Measurements from ENCODE around the gene FSHR.

The FSHR gene

DNA sequence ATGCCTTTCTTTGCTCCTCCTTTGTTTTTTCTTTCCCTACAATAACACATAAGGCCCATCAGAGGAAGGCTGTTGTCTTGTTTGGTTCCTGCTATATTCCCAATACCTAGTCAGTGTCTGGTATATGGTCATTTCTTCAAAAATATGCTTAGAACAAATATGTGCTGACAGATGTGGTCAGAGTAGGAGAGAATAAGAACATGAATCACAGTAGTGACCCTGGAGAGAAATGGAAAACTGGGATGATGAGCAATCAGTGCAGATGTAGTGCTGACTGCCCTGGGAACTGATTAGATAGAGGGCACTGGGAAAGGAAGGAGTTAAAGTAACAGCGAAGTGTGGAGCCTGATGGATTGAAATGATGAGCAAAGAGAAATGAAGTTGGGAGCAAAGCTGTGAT, 209.4 kb downstream of the FSHR start:
- CTCF ChIA-PET = interaction anchor here (2.2 kb wide), 1 partner anchor 1199 kb away, joined by 11 read pairs; no protein-coding TSS in a partner anchor
- no peak for DNase-seq
- Mint-ChIP-seq H3K27me3 (no peaks in the 10 kb centered on the region), H3K27ac (no peak overlapping the region), H3K36me3 (no peaks in the 10 kb centered on the region), H3K4me1 (no peaks in the 10 kb centered on the region), H3K9me3 (no peaks in the 10 kb centered on the region), H3K4me3 (no peak overlapping the region)

DNA sequence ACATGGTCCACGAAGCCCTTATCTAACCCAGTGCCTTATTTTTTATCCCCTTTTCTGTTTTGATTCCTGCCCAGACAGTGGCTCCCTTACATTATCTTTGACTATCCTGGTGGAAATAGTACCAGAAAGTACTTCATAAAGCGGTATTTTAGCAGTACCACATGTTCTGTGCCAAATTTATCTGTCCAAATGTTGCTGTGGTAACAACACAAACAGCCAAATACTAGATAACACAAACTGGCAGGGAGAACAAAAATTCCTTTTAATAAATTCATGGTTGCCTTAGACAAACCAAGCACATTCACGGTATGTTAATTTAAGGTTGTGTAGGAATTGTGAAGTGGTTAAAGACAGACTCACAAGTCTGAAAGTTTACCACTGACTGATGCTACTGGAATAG, 210.9 kb downstream of the FSHR start:
- CTCF ChIA-PET = interaction anchor here (0.6 kb wide), 1 partner anchor 1459 kb away, joined by 3 read pairs; no protein-coding TSS in a partner anchor

DNA sequence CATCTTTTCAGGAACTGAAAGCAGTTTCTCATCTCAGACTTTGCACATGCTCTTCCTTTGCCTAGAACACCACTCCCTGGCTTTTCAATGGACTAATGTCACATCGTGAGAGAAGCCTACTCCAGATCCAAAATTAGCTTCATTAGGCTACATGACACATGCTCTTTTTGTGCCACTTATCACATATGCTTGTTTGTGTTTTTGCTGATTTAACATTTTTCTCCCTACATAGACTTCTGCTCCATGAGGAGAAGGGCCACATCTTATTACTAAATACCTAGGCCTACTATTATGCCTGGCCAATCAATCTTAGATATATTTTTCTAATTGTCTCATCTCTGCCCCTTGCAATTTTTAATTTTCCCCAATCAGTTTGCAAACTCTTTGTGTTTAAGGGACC, 212.4 kb downstream of the FSHR start:
- no peak overlapping the region for H3K27ac Mint-ChIP-seq
- H3K27me3 Mint-ChIP-seq = no peaks in the 10 kb centered on the region
- no peaks in the 10 kb centered on the region for H3K36me3 Mint-ChIP-seq
- H3K9me3 Mint-ChIP-seq = no peaks in the 10 kb centered on the region
- H3K4me3 Mint-ChIP-seq = no peak overlapping the region
- no peak for DNase-seq
- CTCF ChIA-PET = no interaction called here
- no peaks in the 10 kb centered on the region for H3K4me1 Mint-ChIP-seq

More for the DNA sequence above, 210.9 kb downstream of the FSHR start:
- Mint-ChIP-seq H3K9me3 (no peaks in the 10 kb centered on the region), H3K36me3 (no peaks in the 10 kb centered on the region), H3K4me3 (no peak overlapping the region), H3K27me3 (no peaks in the 10 kb centered on the region), H3K4me1 (no peaks in the 10 kb centered on the region), H3K27ac (no peak overlapping the region)
- DNase-seq = no peak

DNA sequence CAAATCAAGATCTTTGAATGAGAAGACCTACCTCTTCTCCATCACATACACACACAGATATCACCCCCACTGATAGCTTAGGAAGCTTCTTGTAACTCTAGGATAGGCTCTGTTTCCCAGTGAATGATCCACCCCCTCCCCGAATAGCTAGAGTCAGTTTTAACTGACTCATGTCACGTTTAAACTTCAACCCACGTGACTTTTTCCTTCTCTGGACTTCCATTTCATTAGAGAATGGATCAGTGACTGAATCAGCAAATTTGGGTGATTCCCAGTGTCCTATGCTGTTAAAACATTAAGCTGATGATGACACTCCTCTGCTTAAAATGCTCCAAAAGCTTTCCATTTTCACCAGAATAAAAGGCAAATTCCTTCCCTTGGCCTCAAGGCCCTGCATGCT, 212.9 kb downstream of the FSHR start:
- Mint-ChIP-seq H3K4me3 (no peak overlapping the region), H3K27ac (no peak overlapping the region), H3K27me3 (no peaks in the 10 kb centered on the region), H3K9me3 (no peaks in the 10 kb centered on the region), H3K4me1 (no peaks in the 10 kb centered on the region), H3K36me3 (no peaks in the 10 kb centered on the region)
- CTCF ChIA-PET = no interaction called here
- no peak for DNase-seq

DNA sequence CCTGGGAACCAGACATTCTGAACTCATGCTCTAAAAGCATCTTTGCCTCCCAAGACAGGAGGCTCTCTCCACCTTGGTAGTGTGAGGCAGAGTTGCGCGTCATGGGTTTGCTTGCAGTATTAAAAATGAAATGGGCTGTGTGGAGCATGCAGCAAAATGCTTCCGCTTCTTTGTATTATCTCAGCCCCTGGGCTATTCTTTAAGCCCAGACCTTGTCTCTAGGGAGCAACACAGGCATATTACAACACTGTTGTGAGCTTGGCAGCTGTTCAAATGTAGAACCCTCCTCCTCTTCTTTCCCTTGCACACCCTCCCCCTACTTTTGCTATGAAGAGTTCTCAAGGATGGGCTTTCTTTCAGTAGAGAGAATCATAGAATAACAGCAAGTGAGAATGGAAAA, 213.7 kb downstream of the FSHR start:
- Mint-ChIP-seq H3K27me3 (no peaks in the 10 kb centered on the region), H3K9me3 (no peaks in the 10 kb centered on the region), H3K4me1 (no peaks in the 10 kb centered on the region), H3K27ac (no peak overlapping the region), H3K4me3 (no peak overlapping the region), H3K36me3 (no peaks in the 10 kb centered on the region)
- CTCF ChIA-PET = no interaction called here
- no peak for DNase-seq

DNA sequence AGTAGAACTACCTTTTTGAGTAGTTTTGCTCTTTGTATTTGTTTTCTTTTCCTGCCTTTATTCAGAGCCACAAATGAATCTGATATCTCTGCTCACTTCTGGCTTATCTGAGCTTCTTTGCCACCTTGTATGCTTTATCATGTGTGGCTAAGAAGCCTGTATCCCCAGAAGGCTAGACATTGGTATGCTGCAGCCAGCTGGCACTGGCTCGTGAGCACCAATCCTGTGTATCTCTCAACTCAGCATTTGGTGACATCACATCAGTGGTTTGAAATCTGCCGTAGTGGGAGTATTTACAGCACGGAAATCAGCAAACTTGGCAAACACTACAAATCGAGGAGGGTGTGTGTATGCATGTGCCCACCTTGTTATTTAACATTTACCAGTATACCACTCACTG, 215.1 kb downstream of the FSHR start:
- H3K27me3 Mint-ChIP-seq = no peaks in the 10 kb centered on the region

DNA sequence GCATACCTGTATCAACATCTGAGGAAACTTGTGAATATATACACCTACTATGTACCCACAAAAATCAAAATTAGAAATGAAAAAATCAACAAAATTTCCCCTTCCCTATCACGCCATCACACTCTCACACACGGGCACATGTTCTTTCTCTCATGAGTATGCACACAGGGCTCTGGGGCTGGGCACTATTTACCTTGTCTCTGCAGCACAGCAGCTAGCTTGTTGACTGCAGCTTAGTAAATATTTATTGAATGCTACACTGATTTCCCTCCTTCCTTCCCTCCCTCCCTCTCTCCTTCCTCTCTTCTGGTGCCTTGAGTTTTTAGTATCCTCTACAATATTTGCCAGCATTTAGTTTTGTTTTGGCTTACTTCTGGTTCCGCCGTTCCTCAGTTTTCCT, 216.1 kb downstream of the FSHR start:
- no peaks in the 10 kb centered on the region for H3K4me1 Mint-ChIP-seq
- no peak for DNase-seq
- H3K27ac Mint-ChIP-seq = no peak overlapping the region
- H3K9me3 Mint-ChIP-seq = no peaks in the 10 kb centered on the region
- no peak overlapping the region for H3K4me3 Mint-ChIP-seq
- CTCF ChIA-PET = interaction anchor here (0.7 to 1.1 kb wide), 2 partner anchors 336 to 1464 kb away, joined by 3 read pairs; no protein-coding TSS in a partner anchor
- no peaks in the 10 kb centered on the region for H3K27me3 Mint-ChIP-seq
- no peaks in the 10 kb centered on the region for H3K36me3 Mint-ChIP-seq

More for the DNA sequence above, 215.1 kb downstream of the FSHR start:
- H3K9me3 Mint-ChIP-seq = no peaks in the 10 kb centered on the region
- H3K36me3 Mint-ChIP-seq = no peaks in the 10 kb centered on the region
- no peak overlapping the region for H3K27ac Mint-ChIP-seq
- H3K4me1 Mint-ChIP-seq = no peaks in the 10 kb centered on the region
- no peak for DNase-seq
- no peak overlapping the region for H3K4me3 Mint-ChIP-seq
- CTCF ChIA-PET = interaction anchor here (1.1 kb wide), 1 partner anchor 1463 kb away, joined by 3 read pairs; no protein-coding TSS in a partner anchor

DNA sequence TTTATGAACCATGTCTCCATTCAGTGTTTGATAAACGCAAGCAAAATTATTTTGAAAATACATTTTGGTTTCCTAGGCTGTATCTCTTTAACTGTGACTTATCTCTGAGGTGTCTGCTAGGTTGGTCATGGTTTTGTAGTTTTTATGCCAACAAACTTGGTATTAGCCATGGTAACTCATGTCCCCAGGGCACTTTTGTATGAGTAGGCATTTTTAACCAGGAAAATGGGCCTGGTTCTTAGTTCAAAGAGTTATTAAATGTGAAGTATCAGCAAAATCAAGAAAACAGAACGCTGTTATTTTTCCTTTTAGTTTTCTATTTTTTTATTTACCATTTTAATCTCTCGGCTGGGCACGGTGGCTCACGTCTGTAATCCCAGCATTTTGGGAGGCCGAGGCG, 219.5 kb downstream of the FSHR start:
- H3K4me1 Mint-ChIP-seq = no peaks in the 10 kb centered on the region
- no peak overlapping the region for H3K27ac Mint-ChIP-seq
- no peaks in the 10 kb centered on the region for H3K27me3 Mint-ChIP-seq
- CTCF ChIA-PET = interaction anchor here (0.7 kb wide), 1 partner anchor 11 kb away, joined by 3 read pairs; no protein-coding TSS in a partner anchor
- H3K4me3 Mint-ChIP-seq = no peak overlapping the region
- H3K36me3 Mint-ChIP-seq = no peaks in the 10 kb centered on the region
- no peaks in the 10 kb centered on the region for H3K9me3 Mint-ChIP-seq
- DNase-seq = no peak

DNA sequence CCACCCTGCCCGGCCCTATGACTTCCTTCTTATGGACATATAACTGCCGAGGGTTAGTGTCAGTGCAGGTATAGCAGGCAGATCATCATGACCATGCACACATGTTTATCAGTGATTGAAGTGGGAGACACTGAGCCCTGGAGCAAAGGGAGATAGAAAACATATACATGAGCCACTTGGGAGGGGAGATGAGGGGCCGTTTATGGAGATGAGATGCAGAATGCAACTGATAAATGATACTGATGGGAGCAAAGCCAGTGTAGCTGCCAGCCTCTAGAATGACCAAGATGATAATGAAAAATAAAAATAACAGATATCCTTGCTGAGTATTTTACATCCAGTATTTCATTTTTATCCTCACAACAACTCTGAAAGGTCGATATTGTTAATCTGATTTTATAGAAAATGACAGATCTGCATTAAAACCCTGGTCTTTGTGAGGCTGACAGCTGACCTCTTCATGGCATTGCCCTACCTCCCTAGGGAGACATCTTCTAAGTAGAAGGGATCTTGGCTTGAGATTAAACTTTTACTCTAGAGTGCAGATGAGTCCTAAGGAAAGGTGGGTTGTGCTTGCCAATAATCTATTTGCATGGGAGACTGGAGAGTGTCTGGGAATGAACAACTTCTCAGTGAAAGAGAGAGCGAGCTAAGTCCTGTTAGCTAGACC, 220.4 kb downstream of the FSHR start:
- CTCF ChIA-PET = interaction anchor here (1.0 kb wide), 1 partner anchor 13 kb away, joined by 3 read pairs; no protein-coding TSS in a partner anchor
- Mint-ChIP-seq H3K9me3 (no peaks in the 10 kb centered on the region), H3K4me3 (no peak overlapping the region), H3K4me1 (no peaks in the 10 kb centered on the region), H3K27me3 (no peaks in the 10 kb centered on the region), H3K36me3 (no peaks in the 10 kb centered on the region), H3K27ac (no peak overlapping the region)
- DNase-seq = no peak

DNA sequence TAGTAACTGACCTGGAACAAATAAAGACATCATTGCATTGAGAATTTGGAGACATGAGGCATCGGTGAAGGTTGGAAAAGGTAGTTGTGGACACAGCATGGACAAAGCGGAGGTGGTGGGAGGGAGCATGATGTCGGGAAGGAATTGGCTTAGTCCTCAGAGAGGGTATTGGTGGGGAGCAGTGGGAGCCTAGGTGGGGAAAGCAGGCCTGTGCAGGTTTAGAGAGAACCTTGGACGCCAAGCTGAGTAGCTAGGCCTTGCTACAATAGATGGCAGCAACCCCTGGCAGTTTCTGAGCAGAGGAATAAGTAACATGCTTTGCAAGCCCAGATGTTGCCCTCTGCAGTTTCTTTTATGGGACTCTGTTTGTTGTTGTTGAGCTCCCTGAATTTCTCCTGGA, 221.6 kb downstream of the FSHR start:
- Mint-ChIP-seq H3K4me3 (no peak overlapping the region), H3K27ac (no peak overlapping the region), H3K36me3 (no peaks in the 10 kb centered on the region), H3K9me3 (no peaks in the 10 kb centered on the region), H3K4me1 (no peaks in the 10 kb centered on the region), H3K27me3 (no peaks in the 10 kb centered on the region)
- CTCF ChIA-PET = no interaction called here
- DNase-seq = no peak

DNA sequence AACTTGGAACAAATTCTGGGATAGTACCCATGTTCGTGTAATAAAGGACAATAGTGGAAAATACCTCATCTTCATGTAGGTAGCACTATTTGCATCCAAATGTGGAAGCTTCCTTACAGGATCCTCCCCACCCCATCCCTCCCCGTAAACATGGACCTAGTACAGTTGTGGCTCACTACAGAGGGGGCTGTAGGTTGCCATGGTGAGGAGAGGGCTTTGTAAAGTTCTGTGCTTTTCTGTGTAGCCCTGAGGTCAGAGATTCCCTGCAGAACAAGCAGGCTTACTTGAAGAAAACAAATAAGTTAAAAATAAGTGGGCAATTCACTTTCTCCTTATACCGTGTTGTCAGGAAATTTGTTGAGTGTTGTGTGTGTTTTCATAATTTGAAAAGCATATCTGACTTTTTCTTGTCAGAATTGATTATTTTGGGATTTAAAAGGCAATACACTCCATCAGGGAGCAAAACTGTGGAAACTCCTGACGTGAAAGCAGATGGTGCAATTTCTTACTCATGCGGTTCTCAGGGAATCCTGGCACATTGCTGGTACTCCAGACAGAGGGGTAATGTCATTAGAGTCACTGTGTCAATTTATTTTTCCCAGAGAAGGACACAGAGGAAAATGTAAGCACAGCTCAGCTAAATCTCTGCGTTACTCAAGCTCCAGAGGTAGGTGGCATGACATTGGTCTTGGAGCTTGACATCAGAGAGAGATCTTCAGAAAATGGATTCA, 224.6 kb downstream of the FSHR start:
- DNase-seq = no peak
- Mint-ChIP-seq H3K27ac (no peak overlapping the region), H3K9me3 (no peaks in the 10 kb centered on the region), H3K4me1 (no peaks in the 10 kb centered on the region), H3K36me3 (no peaks in the 10 kb centered on the region), H3K4me3 (no peak overlapping the region), H3K27me3 (no peaks in the 10 kb centered on the region)
- CTCF ChIA-PET = no interaction called here

DNA sequence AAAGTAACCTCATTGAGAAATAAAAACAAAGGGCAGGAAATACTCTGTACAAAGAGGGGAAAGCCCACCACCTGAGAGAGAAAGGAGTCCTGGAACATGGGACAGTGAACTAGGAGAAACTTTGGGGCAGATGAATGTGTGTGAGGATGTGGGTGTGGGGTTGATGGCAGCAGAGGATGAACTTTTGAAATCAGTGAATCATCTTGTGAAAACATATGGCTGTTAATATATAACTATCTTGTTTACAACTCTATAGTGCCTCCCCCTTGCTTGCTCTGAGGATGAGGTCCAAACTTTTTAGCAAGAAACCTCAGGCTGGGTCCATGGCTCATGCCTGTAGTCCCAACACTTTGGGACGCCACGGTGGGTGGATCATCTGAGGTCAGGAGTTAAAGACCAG, 227.0 kb downstream of the FSHR start:
- no peaks in the 10 kb centered on the region for H3K4me1 Mint-ChIP-seq
- H3K27me3 Mint-ChIP-seq = no peaks in the 10 kb centered on the region
- CTCF ChIA-PET = no interaction called here
- DNase-seq = no peak
- H3K4me3 Mint-ChIP-seq = no peak overlapping the region
- H3K9me3 Mint-ChIP-seq = no peaks in the 10 kb centered on the region
- no peak overlapping the region for H3K27ac Mint-ChIP-seq
- no peaks in the 10 kb centered on the region for H3K36me3 Mint-ChIP-seq

DNA sequence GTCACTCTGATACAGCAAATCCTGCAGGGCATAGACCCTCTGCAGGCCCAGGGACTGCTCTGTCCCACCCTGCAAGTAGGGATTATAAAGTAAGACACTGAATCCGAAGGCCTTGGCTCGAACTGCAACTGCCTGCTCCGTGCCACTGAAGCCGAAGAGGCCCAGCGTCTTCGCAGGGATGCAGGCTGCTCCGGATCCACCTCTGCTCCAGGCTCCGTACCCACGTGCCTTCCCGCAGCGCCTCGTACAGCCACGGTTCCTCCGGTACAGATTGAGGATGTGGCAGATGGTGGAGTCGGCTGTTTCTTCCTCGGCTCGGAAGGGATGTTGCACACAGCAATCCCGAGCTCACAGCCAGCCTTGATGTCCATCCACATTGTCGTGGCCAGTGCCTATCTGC, 238.4 kb downstream of the FSHR start:
- Mint-ChIP-seq H3K36me3 (no peaks in the 10 kb centered on the region), H3K9me3 (peaks cover 2% of the 10 kb centered on the region), H3K27ac (no peak overlapping the region), H3K4me1 (no peaks in the 10 kb centered on the region), H3K4me3 (no peak overlapping the region), H3K27me3 (no peaks in the 10 kb centered on the region)
- CTCF ChIA-PET = no interaction called here
- DNase-seq = no peak

DNA sequence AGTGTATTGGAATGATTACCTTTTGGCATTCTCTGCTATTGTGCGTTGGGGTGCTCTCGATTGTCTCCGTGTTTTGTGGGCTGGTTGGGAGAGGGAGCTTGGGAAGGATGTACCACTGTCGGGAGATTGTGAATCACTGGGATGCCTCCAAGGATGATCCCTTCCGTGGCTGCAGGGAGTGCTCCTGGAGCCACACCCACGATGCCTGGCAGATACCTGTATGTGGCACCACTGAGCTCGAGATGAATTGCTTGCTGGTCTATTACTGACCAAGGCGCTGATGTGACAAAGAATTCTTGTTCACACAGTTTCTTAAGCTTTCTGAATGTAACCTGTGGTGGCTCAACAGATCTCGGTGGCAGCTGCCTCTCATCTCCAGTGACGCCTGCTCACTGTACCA, 239.1 kb downstream of the FSHR start:
- Mint-ChIP-seq H3K4me1 (no peaks in the 10 kb centered on the region), H3K27me3 (no peaks in the 10 kb centered on the region), H3K4me3 (no peak overlapping the region), H3K27ac (no peak overlapping the region), H3K36me3 (no peaks in the 10 kb centered on the region), H3K9me3 (peaks cover 2% of the 10 kb centered on the region)
- CTCF ChIA-PET = no interaction called here
- DNase-seq = no peak

DNA sequence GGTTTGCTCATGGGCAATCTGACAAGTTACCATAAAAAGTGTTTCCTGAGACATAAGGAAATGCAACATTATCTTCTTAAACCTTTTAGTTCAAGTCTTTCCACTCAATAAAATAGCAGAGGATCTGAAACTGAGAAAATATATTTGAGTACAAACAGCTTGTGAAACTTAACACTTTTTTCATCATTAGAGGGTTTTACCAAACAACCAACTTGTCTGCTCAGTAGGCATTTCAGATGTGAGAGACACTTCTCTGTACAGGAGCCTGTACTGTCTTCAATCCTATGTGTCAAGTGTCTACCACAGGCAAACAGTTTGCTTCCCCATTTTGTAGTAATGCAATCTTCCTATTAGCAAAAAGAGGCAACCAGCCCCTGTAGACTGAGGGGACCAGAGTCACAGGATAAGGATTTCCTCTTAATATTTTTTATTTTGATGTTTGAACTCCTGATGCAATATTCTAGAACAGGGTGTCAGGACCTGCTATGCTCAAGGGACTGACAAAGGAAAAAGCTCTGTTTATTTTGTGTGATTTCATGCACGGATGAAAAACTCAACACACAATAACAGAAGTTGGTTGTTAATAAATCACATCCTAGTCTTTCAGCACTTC, 239.7 kb downstream of the FSHR start:
- CTCF ChIA-PET = no interaction called here
- DNase-seq = no peak
- no peaks in the 10 kb centered on the region for H3K27me3 Mint-ChIP-seq
- no peak overlapping the region for H3K4me3 Mint-ChIP-seq
- no peak overlapping the region for H3K27ac Mint-ChIP-seq
- peaks cover 2% of the 10 kb centered on the region for H3K9me3 Mint-ChIP-seq
- H3K36me3 Mint-ChIP-seq = no peaks in the 10 kb centered on the region
- H3K4me1 Mint-ChIP-seq = no peaks in the 10 kb centered on the region

All from activated naive CD4-positive, alpha-beta T cell treated with anti-CD3 and anti-CD28 coated beads, Interleukin-2, amount 10 ng/mL, durations not matched to agents 7 days and 5 days (primary cell).